ENCODE measurements around the gene CDCP2.

GRCh38 chr1:54163051-54163450 is 10.3 kb upstream of the CDCP2 start:
- TF ChIP-seq POLR2A (IDR thresholded peaks at IDR 0.05) = no peak
- no peak for TF ChIP-seq CTCF (IDR thresholded peaks at IDR 0.05)

Measured in esophagus squamous epithelium (tissue), 4 donors.